Osteocyte (in vitro differentiated cells): ENCODE data around the gene DCAF7. TPM values are rescaled to one million over a fixed set of nuclear protein-coding genes. Genes with fewer than 3 reads are reported as not detected.

ENCODE experiments used
- DNase-seq: peaks from one replicate; pipeline ENCODE4 v3.0.0; 2021; ENCODE audit warnings: mixed read lengths; ENCODE audit not compliant: unreplicated experiment; ENCODE audit errors: extremely low spot score
- H3K27ac Mint-ChIP-seq: one replicate; pipeline ENCODE4 v1.8.0; 2021; ENCODE audit warnings: mild to moderate bottlenecking, mixed read lengths; ENCODE audit not compliant: unreplicated experiment
- H3K27me3 Mint-ChIP-seq: one replicate; pipeline ENCODE4 v1.8.0; 2021; ENCODE audit warnings: mixed read lengths; ENCODE audit not compliant: unreplicated experiment
- H3K36me3 Mint-ChIP-seq: one replicate; pipeline ENCODE4 v1.8.0; 2021; ENCODE audit warnings: mixed read lengths; ENCODE audit not compliant: unreplicated experiment
- H3K4me1 Mint-ChIP-seq: one replicate; pipeline ENCODE4 v1.8.0; 2021; ENCODE audit warnings: mixed read lengths; ENCODE audit not compliant: unreplicated experiment
- H3K4me3 Mint-ChIP-seq: one replicate; pipeline ENCODE4 v1.8.0; 2021; ENCODE audit warnings: mild to moderate bottlenecking, moderate library complexity, mixed read lengths; ENCODE audit not compliant: unreplicated experiment
- H3K9me3 Mint-ChIP-seq: one replicate; pipeline ENCODE4 v1.8.0; 2021; ENCODE audit warnings: mixed read lengths; ENCODE audit not compliant: unreplicated experiment
- CTCF ChIP-seq: fragments of 200-600 bp; sonication (generic); IDR thresholded peaks from 2 replicates; pipeline ENCODE4 v1.5.0; 2021; ENCODE audit warnings: antibody characterized with exemption, mild to moderate bottlenecking, moderate library complexity
- total RNA-seq: library from RNA; stranded (reverse); gene quantifications from 2 replicates; pipeline ENCODE4 v1.2.1, GENCODE V29; 2021

The DCAF7 gene
- total RNA-seq, 1 donor from 2014 or later = 93.9 TPM

DNA sequence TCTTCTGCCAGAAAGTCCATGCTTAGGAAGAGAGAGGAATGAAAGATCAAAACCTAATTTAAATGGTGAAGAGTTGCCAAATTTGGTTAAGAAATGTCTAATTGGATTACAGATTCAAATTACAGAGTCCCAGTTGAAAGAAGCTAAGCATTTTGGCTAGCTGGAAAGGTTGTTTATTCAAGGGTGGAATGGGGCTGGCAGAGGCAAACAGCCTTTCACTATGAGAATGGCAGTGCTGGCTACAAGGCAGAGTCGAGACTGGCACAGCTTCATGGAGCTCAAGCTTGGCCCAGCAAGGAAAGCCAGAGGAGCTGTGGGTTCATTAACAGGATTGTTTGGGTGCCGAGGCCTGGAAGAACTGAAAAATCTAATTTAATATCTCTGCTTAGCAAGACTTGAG, 85.5 kb downstream of the DCAF7 start:
- Mint-ChIP-seq H3K4me3 (no peak overlapping the region), H3K4me1 (peaks cover 2% of the 10 kb centered on the region), H3K9me3 (no peaks in the 10 kb centered on the region), H3K27ac (no peak overlapping the region), H3K36me3 (peaks cover 25% of the 10 kb centered on the region), H3K27me3 (no peaks in the 10 kb centered on the region)
- no peak for DNase-seq
- TF ChIP-seq CTCF = no peak

GRCh38 chr17:63639125-63639524, 88.8 kb downstream of the DCAF7 start:
- no peak overlapping the region for H3K4me3 Mint-ChIP-seq
- peaks cover under 1% of the 10 kb centered on the region for H3K4me1 Mint-ChIP-seq
- H3K9me3 Mint-ChIP-seq = no peaks in the 10 kb centered on the region
- H3K36me3 Mint-ChIP-seq = peaks cover 27% of the 10 kb centered on the region
- no peak for DNase-seq
- no peak for TF ChIP-seq CTCF
- no peaks in the 10 kb centered on the region for H3K27me3 Mint-ChIP-seq
- no peak overlapping the region for H3K27ac Mint-ChIP-seq

DNA sequence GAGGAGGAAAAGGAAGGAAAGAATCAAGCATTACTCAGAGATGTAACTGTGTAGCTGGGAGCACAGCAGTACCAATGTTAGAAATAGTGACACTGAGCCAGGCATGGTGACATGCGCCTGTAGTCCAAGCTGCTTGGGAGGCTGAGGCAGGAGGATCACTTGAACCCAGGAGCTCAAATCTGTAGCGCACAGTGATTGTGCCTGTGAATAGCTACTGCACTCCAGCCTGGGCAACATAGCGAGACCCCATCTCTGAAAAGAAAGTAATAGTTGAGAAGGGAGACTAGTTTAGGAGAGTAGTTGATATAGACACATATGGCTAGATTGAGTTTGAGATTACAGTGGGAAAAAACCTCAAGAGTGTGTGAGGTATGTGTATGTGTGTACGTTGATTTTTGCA, 89.8 kb downstream of the DCAF7 start:
- Mint-ChIP-seq H3K27me3 (no peaks in the 10 kb centered on the region), H3K9me3 (no peaks in the 10 kb centered on the region), H3K4me1 (no peaks in the 10 kb centered on the region), H3K36me3 (peaks cover 31% of the 10 kb centered on the region), H3K27ac (no peak overlapping the region), H3K4me3 (no peak overlapping the region)
- no peak for TF ChIP-seq CTCF
- DNase-seq = no peak

GRCh38 chr17:63641692-63642448, 91.6 kb downstream of the DCAF7 start:
- Mint-ChIP-seq H3K27me3 (no peaks in the 10 kb centered on the region), H3K27ac (no peak overlapping the region), H3K36me3 (peaks cover 26% of the 10 kb centered on the region), H3K4me1 (no peaks in the 10 kb centered on the region), H3K9me3 (no peaks in the 10 kb centered on the region), H3K4me3 (no peak overlapping the region)
- DNase-seq = no peak
- no peak for TF ChIP-seq CTCF

Other genes starting within 250 kb of the DCAF7 start
- 5.7 and 6.1 TPM in 2 replicates for gene CYB561, start 104.2 kb upstream of the DCAF7 start, total RNA-seq
- 0.91 and 1.1 TPM in 2 replicates for gene ACE, start 73.4 kb upstream of the DCAF7 start, total RNA-seq
- not detected in 2 replicates for gene KCNH6, start 27.1 kb upstream of the DCAF7 start, total RNA-seq
- 20.9 and 23.8 TPM in 2 replicates for gene TACO1, start 50.4 kb downstream of the DCAF7 start, total RNA-seq
- 41.0 and 41.7 TPM in 2 replicates for gene MAP3K3, start 71.9 kb downstream of the DCAF7 start, total RNA-seq
- 52.6 and 54.3 TPM in 2 replicates for gene LIMD2, start 149.6 kb downstream of the DCAF7 start, total RNA-seq
- 42.9 and 50.6 TPM in 2 replicates for gene STRADA, start 191.3 kb downstream of the DCAF7 start, total RNA-seq
- 80.6 and 87.5 TPM in 2 replicates for gene CCDC47, start 223.1 kb downstream of the DCAF7 start, total RNA-seq
- gene DDX42, start 223.7 kb downstream of the DCAF7 start, total RNA-seq = 109 and 123 TPM in 2 replicates